ENCODE data around the gene DVL1. TPM values are rescaled to one million over a fixed set of nuclear protein-coding genes. Genes with fewer than 3 reads are reported as not detected.
A peak's percentile ranks its signal among the peaks of the same experiment; 100 is the strongest.

The DVL1 gene
- total and polyA plus RNA-seq, 9 of the 15 experiments (the other 6 are each of a cell fraction or from before 2014, with no cell fraction given) = 0.62 to 135 (median 24.3) TPM

GRCh38 chr1:1329304-1330210, 19.7 kb downstream of the DVL1 start (continued):
- no peak for TF ChIP-seq REST (IDR thresholded peaks at IDR 0.05; ENCODE audit: borderline replicate concordance)
- TF ChIP-seq REST (CRISPR knock-in tag; IDR thresholded peaks at IDR 0.05; ENCODE audit: low read depth) = 0 out of 2 replicates have a peak, but pooled peaks have one; percentile 35
- TF ChIP-seq SUPT5H (IDR thresholded peaks at IDR 0.05) = peak; percentile 65
- peak; percentile 26 for TF ChIP-seq POLR2B (IDR thresholded peaks at IDR 0.05; ENCODE audit: low read depth, partially characterized antibody)
- TF ChIP-seq ZNF124 (CRISPR knock-in tag; IDR thresholded peaks at IDR 0.05) = no peak
- TF ChIP-seq KDM5B (IDR thresholded peaks at IDR 0.05; ENCODE audit: insufficient replicate concordance, low read depth, low read length) = peak; percentile 67
- TF ChIP-seq HMGN3 (IDR thresholded peaks at IDR 0.05; ENCODE audit: borderline replicate concordance, extremely low read depth, insufficient read length, low read depth, low read length) = peak; percentile 16
- TF ChIP-seq ELF4 (CRISPR knock-in tag; IDR thresholded peaks at IDR 0.05) = no peak
- TF ChIP-seq, protein P1, sequence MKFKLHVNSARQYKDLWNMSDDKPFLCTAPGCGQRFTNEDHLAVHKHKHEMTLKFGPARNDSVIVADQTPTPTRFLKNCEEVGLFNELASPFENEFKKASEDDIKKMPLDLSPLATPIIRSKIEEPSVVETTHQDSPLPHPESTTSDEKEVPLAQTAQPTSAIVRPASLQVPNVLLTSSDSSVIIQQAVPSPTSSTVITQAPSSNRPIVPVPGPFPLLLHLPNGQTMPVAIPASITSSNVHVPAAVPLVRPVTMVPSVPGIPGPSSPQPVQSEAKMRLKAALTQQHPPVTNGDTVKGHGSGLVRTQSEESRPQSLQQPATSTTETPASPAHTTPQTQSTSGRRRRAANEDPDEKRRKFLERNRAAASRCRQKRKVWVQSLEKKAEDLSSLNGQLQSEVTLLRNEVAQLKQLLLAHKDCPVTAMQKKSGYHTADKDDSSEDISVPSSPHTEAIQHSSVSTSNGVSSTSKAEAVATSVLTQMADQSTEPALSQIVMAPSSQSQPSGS (CRISPR knock-in tag; IDR thresholded peaks at IDR 0.05) = 0 out of 2 replicates have a peak, but pooled peaks have one; percentile 40
- no peak for TF ChIP-seq TAF7 (tag; IDR thresholded peaks at IDR 0.05)
- TF ChIP-seq MBD2 (IDR thresholded peaks at IDR 0.05; ENCODE audit: borderline replicate concordance, low read depth) = no peak
- TF ChIP-seq POLR3A (IDR thresholded peaks at IDR 0.05; ENCODE audit: borderline replicate concordance, extremely low read depth, insufficient read depth, insufficient read length) = no peak
- TF ChIP-seq HDAC6 (IDR thresholded peaks at IDR 0.05; ENCODE audit: low read depth, low read length) = no peak
- TF ChIP-seq, protein P2, sequence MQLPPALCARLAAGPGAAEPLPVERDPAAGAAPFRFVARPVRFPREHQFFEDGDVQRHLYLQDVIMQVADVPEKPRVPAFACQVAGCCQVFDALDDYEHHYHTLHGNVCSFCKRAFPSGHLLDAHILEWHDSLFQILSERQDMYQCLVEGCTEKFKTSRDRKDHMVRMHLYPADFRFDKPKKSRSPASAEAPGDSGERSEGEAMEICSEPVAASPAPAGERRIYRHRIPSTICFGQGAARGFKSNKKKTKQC (CRISPR knock-in tag; IDR thresholded peaks at IDR 0.05) = 0 out of 2 replicates have a peak, but pooled peaks have one; percentile 41
- peak; percentile 72 for TF ChIP-seq ZFP91 (CRISPR knock-in tag; IDR thresholded peaks at IDR 0.05)
